Jurkat, Clone E6-1 (cell line): ENCODE data around the gene RASL11A.
A peak's percentile ranks its signal among the peaks of the same experiment; 100 is the strongest.
"Not testable (repeated sequence)": the region's sequence is repeated elsewhere in the genome, so short reads cannot be mapped to it uniquely, and the experiment has no call there.

ENCODE experiments used
- DNase-seq: peaks from one replicate; pipeline ENCODE4 v3.0.0-alpha.2; 2011; ENCODE audit warnings: low read depth, low spot score
- H3K4me3 ChIP-seq: 2 replicates; pipeline ENCODE4 v1.5.1; 2011; ENCODE audit warnings: mild to moderate bottlenecking, low read length, control low read depth, moderate library complexity

The RASL11A gene

DNA sequence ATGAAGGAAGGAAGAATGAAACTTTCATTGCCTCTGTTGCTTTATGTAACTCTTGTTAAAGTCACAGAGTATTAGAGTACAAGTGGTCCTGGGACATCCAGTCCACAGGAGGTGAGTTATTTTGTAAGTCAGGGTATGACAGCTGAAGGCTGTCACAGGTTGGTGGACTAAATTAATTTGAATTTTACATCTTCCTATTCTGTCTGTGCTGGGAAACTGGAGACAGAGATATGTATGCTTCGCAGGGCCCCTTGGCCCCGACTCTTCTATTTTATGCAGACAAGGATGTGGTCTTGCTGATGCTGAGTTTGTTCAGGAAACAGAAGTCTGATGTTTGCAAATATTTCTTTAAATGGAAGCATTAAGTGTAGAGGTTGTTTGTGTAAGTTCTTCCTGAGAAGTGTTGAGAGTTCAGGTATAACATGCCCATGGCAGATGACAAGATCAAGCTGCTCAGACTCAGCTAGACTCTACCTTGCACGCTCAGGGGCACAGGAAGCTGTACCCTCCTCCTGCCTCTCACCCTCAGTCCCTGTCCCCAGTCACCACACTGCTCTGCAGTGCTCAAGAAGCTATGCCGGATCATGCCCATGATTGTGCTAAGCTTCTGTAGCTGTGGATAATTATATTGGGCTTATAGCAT lies 23.4 kb downstream of the RASL11A start:
- peak; percentile 22 for DNase-seq
- no peak overlapping the region for H3K4me3 ChIP-seq

DNA sequence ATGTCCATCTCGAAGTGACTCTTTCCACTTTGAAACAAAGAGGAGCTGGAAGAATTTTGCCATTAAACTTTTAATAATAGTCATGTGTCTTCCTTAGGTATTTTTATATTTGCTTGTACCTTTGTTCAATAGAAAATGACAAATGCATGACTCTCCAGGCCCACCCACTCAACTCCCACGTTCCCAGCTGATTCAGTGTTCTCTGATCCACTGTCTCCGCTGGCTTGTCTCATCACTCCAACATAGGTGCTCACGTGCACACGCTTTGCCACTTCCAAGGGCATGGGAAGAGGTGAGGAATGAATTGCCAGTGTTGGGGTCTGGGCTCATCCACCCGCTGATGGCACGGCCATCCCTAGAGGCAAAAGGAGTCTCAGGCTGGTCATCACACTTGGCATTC lies 24.5 kb downstream of the RASL11A start:
- H3K4me3 ChIP-seq, result no peak overlapping the region
- DNase-seq, result no peak

DNA sequence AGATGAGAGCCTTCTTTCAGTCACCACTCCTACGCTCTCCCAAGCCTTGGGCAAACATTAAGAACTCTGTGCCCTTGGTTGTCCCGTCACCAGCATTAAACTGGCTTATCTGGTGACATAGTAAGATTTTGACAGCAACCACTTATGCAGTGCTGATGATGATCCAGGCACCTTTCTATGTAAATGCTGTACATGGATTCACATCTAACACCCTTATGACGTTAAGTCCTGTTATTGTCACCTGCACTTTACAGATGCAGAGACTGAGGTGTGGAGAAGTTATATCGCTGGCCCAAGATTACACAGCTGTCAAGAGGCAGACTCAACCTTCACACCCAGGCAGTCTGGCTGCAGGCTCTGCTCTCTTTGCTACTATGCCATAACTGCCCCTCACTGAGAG lies 25.0 kb downstream of the RASL11A start:
- H3K4me3 ChIP-seq, result no peak overlapping the region
- DNase-seq, result no peak

DNA sequence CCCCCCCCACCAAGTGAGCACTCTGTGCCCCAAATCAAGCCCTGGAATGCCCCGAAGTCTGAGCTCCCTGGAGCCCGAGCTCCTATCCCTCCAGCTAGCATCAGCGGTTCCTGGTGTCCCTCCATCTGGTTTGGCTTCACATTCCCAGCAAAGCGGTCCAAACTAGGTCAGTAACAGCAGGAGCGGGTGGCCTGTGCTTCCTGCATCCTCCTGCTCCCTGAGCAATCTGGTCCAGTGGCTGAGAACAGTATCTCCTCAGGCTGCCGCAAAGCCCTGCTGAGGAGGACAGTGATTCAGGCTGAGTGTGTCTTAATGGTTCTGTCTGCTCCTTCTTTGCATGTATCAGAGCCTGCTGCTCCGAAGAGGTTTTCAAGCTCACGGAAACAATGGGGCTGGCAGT lies 25.9 kb downstream of the RASL11A start:
- no peak overlapping the region for H3K4me3 ChIP-seq
- DNase-seq, result no peak

DNA sequence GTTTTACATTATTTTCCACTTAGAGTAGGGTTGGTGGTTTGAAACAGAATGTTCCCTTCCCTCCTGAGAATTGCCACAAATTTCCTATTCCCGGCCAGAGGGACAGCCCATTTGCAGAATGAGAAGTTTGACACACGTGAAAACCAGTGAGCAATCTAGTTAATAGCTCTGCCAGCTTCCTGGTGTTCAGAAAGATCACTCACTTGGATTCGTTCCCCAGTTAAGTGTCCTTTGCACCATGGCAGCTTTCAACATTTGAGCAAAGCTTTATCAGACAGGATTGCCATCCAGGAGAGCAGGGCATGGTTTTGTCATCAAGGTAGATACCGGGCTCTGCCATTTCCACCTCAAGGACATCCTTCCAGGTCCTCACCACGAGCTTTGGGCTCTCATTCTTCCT lies 28.2 kb downstream of the RASL11A start:
- no peak overlapping the region for H3K4me3 ChIP-seq
- no peak for DNase-seq

DNA sequence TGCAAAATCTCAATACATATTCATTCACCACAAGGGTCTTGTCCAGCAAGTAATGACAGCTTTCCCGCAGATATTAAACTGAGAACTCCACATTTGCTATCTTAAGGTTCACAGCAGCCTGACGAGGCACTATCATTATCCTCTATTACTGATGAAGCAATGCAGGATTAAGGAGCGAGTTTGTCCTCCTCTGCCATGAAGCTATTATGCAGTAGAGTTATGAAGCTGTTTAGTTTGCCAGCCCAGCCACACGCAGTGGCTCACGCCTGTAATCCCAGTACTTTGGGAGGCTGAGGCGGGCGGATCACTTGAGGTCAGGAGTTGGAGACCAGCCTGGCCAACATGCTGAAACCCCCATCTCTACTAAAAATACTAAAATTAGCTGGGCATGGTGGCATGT lies 29.8 kb downstream of the RASL11A start:
- not testable (repeated sequence) for H3K4me3 ChIP-seq, DNase-seq

DNA sequence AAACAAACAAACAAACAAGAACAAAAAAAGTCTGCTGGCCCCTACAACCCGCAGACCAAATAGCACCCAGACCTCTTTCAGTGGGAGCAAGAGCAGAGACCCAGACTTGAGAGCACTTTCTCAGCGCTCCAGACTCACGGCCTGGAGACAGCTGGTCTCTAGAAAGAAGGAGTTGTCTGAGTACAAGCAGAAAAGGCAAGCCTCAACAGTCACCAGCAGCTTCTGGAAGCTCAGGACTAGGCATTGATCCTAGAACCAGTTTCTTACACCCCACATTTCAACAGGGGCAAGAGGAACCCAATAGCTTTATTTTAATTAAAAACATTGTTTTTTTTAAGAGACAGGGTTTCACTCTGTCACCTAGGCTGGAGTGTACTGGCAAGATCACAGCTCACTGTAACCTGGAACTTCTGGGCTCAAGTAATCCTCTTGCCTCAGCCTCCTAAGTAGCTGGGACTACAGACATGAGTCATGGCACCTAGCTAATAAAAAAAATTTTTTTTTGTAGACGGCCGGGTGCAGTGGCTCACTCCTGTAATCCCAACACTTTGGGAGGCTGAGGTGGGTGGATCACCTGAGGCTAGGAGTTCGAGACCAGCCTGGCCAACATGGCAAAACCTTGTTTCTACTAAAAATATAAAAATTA lies 30.4 kb downstream of the RASL11A start:
- H3K4me3 ChIP-seq, result no peak overlapping the region

DNA sequence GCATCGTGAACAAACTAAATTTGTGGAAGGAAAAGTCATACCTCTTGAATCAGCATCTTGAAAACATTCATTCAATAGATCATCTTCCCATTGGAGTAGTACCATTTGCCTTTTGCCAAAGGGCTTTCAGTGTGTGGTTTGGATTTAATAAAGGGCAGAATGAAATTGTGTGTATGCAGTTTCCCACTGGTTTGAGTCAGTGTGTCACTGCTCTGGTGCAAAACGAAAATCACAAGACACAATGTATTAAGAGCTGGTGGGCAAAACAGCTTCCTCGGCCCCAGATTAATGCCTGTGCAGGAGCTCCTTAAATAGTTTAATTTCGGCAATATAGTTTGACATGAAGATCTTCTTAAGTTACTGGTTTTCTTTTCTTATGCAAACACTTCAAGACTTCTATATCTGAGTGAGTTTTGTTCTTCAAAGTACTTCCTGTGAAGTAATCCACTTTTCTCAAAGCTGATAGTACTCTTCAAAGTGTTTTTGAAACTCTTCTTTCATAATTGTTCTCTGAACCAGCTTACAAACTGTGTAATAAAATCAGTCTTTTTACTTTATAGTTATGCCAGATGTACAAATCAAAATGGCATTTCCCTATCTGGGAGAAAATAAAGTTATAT lies 32.1 kb downstream of the RASL11A start:
- peak; percentile 37 for DNase-seq
- no peak overlapping the region for H3K4me3 ChIP-seq

More for the DNA sequence above, 30.4 kb downstream of the RASL11A start:
- DNase-seq, result no peak

DNA sequence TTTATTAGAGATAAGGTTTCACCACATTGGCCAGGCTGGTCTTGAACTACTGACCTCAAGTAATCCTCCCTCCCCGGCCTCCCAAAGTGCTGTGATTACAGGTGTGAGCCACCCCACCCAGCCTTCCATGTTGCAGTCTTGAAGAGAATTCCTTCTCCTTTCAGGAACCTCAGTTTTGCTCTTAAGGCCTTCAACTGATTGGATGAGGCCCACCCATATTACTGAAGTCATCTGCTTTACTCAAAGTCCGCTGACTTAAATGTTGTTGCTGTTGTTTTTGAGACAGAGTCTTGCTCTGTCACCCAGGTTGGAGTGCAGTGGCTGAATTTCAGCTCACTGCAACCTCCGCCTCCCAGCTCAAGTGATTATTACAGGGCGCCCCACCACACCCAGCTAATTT lies 33.5 kb downstream of the RASL11A start:
- no peak for DNase-seq
- H3K4me3 ChIP-seq, result no peak overlapping the region

DNA sequence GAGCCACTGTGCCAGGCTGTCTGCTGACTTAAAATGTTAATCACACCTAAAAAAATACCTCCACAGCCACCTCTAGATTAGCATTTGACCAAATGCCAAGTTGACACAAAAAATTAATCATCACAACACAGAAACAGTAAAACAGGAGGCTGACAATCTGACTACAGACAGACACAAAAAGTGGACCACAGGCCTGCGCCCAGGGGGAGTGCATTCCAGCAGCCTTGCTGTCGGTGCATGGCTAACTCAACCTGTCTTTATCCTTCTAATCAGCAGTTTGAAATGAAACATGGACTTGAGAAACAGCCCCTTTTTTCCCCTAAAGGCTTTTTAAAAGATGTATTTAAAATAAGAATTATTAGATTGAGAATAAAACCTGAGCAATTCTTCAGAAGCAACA lies 34.0 kb downstream of the RASL11A start:
- no peak for DNase-seq
- H3K4me3 ChIP-seq, result no peak overlapping the region

DNA sequence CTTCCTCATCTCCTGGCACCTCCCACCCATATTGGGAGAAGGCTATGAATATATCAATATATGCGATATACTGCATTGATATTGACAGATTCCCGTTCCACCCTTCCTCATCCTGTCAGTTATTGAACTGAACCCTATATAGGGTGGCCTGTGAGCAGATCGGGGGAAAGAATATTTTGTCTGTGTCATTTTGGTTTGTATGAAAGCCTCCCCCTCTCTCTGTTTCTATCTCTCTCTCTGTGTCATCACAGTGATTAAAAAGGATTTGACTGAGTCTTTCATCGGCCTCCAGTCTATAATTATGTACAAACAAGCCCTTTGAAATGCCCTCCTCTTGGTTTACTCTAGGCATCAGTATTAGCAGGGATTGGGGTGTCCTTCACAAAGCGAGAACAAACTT lies 35.7 kb downstream of the RASL11A start:
- no peak for DNase-seq
- no peak overlapping the region for H3K4me3 ChIP-seq

DNA sequence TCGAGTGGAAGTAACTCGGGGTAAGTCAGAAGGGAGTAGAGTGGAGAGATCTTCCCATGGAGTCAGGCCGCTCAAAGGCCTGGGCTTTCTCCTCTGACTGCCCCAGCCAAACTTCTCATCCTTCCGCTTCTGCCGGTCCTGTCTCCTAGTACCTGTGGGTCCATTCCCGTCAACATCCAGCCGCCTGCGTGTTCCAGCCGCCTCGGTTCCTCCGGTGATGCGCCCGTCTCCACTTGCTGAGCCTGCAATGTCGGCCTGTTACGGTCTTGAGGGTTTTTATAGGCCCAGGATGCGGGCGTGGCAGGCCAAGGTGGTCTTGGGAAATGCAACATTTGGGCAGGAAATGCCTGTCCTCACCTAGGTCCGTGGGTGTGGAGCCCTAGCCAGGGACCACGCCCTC lies 38.3 kb downstream of the RASL11A start:
- no peak for DNase-seq
- no peak overlapping the region for H3K4me3 ChIP-seq

DNA sequence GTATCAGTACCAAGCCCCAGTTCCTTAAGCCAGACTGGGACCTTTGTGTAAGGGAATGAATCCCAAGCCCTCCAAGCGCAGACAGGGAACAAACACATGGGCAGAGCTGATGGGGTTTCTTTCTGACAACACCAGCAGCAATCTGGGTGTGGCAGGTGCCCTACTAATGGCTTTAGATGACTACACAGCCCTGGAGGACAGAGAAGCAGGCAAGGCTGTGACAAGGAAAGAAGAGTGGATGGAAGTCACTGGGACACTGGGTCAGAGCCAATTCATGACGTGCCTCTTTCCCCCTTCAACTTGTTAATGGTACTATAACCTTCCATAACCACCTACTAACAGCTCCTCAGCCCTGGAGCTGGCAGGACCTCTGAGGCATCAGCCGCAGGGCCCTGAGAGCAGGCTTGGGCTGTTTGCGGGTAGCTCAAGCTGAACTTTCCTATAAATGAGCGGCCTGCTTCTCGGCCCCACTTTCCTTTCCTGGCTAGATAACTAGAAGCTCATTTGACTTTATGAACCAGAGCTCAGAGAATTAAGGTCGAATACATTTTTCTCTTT lies 38.9 kb downstream of the RASL11A start:
- no peak overlapping the region for H3K4me3 ChIP-seq
- no peak for DNase-seq

DNA sequence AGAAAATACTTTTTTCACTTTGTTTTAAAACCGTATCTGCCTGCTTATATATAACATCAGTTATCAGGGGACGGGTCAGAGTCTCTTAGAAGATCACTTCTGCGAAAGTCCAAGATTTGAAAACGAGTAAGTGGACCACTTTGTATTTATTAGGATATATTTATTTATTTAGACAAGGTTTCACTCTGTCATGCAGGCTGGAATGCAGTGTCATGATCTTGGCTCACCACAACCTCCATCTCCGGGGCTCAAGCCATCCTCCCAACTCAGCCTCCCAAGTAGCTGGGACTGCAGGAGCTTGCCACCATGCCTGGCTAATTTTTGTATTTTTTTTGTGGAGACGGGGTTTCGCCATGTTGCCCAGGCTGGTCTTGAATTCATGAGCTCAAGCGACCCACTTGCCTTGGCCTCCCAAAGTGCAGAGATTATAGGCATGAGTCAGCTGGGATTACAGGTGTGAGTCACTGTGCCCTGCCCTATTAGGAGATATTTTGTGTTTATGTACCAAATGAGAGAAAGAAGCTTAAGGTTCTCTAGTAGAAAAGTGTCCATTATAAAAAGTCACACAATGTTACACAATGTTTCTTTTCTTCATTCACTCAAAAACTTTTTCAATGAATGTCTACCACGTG lies 39.5 kb downstream of the RASL11A start:
- DNase-seq, result no peak
- no peak overlapping the region for H3K4me3 ChIP-seq

DNA sequence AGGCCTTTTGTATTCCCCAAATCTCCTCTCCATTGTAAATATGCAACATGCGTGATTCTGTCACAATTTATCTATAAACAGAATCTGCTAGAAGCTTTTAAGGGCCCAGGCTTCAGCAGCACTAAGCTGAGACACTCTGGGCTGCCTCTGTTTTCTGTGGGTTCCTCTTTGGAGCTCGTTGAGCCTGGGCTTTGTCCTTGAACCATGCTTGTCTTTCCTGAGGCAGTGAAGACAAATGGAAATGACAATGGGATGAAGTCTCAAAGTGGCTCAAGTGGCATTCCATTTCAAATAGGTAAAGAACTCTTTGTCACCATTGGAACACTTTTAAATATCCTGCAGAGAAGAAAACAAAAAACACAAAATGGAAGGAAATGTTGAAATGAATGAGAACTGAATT lies 40.3 kb downstream of the RASL11A start:
- DNase-seq, result no peak
- no peak overlapping the region for H3K4me3 ChIP-seq

DNA sequence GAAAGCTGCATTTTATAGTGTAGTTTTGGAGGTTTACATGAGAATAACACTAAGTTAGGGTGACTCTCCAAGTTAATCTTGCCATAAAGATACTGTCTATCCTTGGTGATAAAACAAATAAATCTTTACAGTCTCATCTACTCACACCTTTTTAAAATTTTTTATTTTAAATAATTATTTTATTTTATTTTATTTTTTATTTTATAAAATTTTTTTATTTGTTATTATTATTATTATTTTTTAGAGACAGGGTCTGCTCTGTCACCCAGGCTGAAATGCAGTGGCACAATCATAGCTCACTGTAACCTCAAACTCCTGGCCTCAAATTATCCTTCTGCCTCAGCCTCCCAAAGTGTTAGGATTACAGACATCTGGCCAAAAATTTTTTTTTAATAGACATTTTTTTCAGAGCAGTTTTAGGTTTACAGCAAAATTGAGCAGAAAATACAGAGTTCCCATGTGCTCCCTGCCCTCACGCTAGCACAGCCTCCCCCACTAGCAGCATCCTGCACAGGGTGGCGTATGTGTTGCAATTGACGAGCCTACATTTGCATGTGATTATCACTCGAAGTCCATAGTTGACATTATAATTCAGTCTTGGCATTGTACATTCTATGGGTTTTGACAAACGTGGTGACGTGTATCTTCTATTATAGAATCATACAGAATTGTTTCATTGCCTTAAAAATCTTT lies 41.0 kb downstream of the RASL11A start:
- DNase-seq, result no peak
- no peak overlapping the region for H3K4me3 ChIP-seq

DNA sequence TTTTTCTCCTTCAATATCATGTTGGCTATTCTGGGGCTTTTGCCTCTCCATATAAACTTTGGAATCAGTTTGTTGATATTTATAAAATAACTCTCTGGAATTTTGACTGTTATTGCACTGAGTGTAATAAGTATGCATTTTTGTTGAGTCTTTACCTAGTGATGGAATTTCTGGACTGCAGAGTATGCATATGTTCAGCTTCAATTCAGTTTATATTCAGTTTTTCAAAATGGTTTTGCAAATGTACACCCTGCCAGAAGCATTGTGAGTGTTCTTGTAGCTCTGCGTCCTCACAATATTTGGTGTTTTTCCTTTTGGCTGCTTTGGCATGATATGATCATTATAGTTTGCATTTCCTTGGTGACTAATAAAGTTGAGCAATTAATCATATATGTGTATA lies 43.1 kb downstream of the RASL11A start:
- no peak for DNase-seq
- no peak overlapping the region for H3K4me3 ChIP-seq

DNA sequence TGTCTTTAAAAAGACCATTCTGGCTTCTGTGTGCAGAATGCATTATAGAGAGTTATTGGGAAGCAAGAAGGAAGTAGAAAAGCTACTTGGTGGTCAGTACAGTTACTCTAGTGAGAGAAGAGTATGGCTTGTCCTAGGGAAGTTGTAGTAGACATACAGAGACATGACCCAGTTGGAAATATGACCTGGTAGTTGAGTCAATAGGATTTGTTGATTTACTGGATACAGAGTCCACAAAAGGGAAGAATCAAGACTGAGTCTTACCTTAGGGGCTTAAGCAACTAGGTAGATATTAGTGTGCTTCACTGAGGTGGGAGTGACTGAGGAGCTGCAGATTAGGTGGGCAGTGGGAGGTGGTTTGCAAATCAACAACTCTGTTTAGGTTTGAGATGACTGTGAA lies 48.8 kb downstream of the RASL11A start:
- no peak overlapping the region for H3K4me3 ChIP-seq
- no peak for DNase-seq
